Activated B cell treated with CpG ODN at 0.5 μM for 24 hours (primary cell): ENCODE measurements around the gene CHST13. TPM values are rescaled to one million over a fixed set of nuclear protein-coding genes. Genes with fewer than 3 reads are reported as not detected.

Source experiments
- ATAC-seq: fragments of 200-7000 bp; cut with Tn5 transposase; one replicate; pipeline ENCODE4 v1.10.0; 2021; ENCODE audit warnings: low read depth, mild to moderate bottlenecking, moderate library complexity
- CTCF ChIA-PET: fragments of 350-600 bp; sonication (Branson Sonifier 250); formaldehyde crosslinking; loops from one replicate; lab custom pipeline; 2021; ENCODE audit warnings: antibody characterized with exemption; lab: Charles Lee
- POLR2A ChIA-PET: fragments of 350-600 bp; sonication (Branson Sonifier 250); formaldehyde crosslinking; loops from one replicate; lab custom pipeline; 2021; ENCODE audit warnings: antibody characterized with exemption; lab: Charles Lee
- DNase-seq: peaks from one replicate; pipeline ENCODE4 v3.0.0; 2022
- H3K27ac Mint-ChIP-seq: one replicate; pipeline ENCODE4 v1.8.0; 2020; ENCODE audit warnings: mixed read lengths
- H3K27me3 Mint-ChIP-seq: one replicate; pipeline ENCODE4 v1.8.0; 2021; ENCODE audit warnings: mixed read lengths
- H3K36me3 Mint-ChIP-seq: one replicate; pipeline ENCODE4 v1.8.0; 2021; ENCODE audit warnings: low read depth, mixed read lengths
- H3K4me1 Mint-ChIP-seq: one replicate; pipeline ENCODE4 v1.8.0; 2021; ENCODE audit warnings: mixed read lengths
- H3K4me3 Mint-ChIP-seq: one replicate; pipeline ENCODE4 v1.8.0; 2020; ENCODE audit warnings: mild to moderate bottlenecking, mixed read lengths
- H3K9me3 Mint-ChIP-seq: one replicate; pipeline ENCODE4 v1.8.0; 2020; ENCODE audit warnings: mixed read lengths
- CTCF ChIP-seq: fragments of 200-600 bp; IDR thresholded peaks from one replicate; pipeline ENCODE4 v1.8.0; 2022; ENCODE audit warnings: antibody characterized with exemption, mild to moderate bottlenecking
- intact Hi-C: fragments of 100-400 bp; cut with micrococcal nuclease; formaldehyde crosslinking; loops from one replicate; pipeline ENCODE4 v1.15.1; 2024
- total RNA-seq: library from RNA; stranded (reverse); gene quantifications from 2 replicates; pipeline ENCODE4 v1.2.3, GENCODE V29; 2022

Gene CHST13
- total RNA-seq, 1 donor from 2014 or later = not detected

DNA sequence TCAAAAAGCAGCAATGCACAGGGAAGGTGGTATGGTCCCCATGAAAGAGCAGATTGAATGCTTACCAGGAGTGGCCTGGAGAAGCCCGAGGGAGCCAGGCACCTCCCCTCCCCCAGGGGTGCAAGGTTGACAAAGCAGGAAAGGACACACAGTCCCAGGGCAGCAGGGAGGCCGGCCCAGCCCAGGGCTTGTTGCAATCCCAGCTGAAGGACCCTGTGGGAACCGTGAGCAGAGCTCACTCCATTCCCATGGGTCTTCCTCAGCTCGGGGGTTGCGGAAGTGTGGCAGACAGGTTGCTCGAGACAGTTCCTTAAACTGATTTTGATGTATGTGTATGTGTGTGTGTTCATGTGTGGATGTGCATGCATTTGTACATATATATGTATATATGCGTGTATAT lies 22.2 kb upstream of the CHST13 start:
- no peak for TF ChIP-seq CTCF
- Mint-ChIP-seq H3K4me3 (no peak overlapping the region), H3K27ac (no peak overlapping the region), H3K27me3 (peaks cover 3% of the 10 kb centered on the region), H3K4me1 (peaks cover 2% of the 10 kb centered on the region), H3K36me3 (no peaks in the 10 kb centered on the region), H3K9me3 (no peaks in the 10 kb centered on the region)
- POLR2A ChIA-PET = no interaction called here
- intact Hi-C loops = no loop called here
- DNase-seq (no peak), ATAC-seq (peak; percentile 34)
- CTCF ChIA-PET = no interaction called here

GRCh38 chr3:126502656-126503055 lies 21.3 kb upstream of the CHST13 start:
- H3K27me3 Mint-ChIP-seq = peaks cover 3% of the 10 kb centered on the region
- intact Hi-C loops = no loop called here
- no peaks in the 10 kb centered on the region for H3K4me1 Mint-ChIP-seq
- POLR2A ChIA-PET = no interaction called here
- no peak for DNase-seq
- H3K36me3 Mint-ChIP-seq = no peaks in the 10 kb centered on the region
- H3K27ac Mint-ChIP-seq = no peak overlapping the region
- no peak for TF ChIP-seq CTCF
- H3K4me3 Mint-ChIP-seq = no peak overlapping the region
- no peaks in the 10 kb centered on the region for H3K9me3 Mint-ChIP-seq
- no peak for ATAC-seq
- CTCF ChIA-PET = no interaction called here

DNA sequence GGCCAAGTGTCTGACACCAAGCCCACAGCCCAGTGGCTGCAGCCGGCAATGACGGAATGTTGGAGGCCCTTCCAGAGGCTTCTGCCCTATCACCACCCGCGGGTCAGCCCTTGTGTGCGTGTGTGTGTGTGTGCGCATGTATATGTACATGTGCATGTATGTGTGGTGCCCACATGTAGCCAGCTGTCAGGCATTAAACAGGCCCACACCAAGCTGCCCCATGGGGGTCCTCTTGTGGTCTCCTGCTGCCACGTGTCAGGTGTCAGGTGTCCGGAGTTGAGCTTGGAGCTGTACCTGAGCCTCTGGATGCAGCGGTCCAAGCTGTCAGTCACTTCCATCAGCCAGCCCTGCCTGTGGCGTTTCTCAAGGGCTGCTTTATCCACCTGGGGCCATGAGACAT lies 20.3 kb upstream of the CHST13 start:
- H3K27me3 Mint-ChIP-seq = peaks cover 3% of the 10 kb centered on the region
- H3K4me1 Mint-ChIP-seq = no peaks in the 10 kb centered on the region
- no peak for ATAC-seq
- H3K27ac Mint-ChIP-seq = no peak overlapping the region
- H3K4me3 Mint-ChIP-seq = no peak overlapping the region
- DNase-seq = no peak
- POLR2A ChIA-PET = no interaction called here
- no peaks in the 10 kb centered on the region for H3K36me3 Mint-ChIP-seq
- TF ChIP-seq CTCF = no peak
- no peaks in the 10 kb centered on the region for H3K9me3 Mint-ChIP-seq
- intact Hi-C loops = no loop called here
- CTCF ChIA-PET = no interaction called here

GRCh38 chr3:126507886-126508285 lies 16.1 kb upstream of the CHST13 start:
- Mint-ChIP-seq H3K27ac (no peak overlapping the region), H3K36me3 (no peaks in the 10 kb centered on the region), H3K27me3 (peaks cover 3% of the 10 kb centered on the region), H3K9me3 (no peaks in the 10 kb centered on the region), H3K4me1 (no peaks in the 10 kb centered on the region), H3K4me3 (no peak overlapping the region)
- ATAC-seq = no peak
- CTCF ChIA-PET = no interaction called here
- POLR2A ChIA-PET = no interaction called here
- intact Hi-C loops = no loop called here
- DNase-seq = no peak
- TF ChIP-seq CTCF = no peak

DNA sequence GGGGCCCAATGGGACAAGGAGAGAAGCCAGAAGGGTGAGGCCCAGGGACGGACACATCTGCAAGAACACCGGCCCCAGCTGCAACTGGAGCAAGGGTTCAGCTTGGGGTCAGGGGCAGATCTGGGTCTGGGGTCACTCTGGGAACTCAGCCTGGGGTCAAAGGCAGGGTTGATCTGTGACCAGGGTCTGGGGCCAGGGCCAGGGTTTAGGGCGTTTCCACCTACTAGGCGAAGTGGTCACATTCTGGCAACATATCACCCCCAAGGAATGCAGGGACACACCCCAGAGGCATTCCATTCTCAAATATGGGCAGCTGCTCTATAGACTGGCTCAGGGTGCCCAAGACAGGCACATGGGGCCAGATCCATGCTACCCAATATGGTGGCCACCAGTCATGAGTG lies 15.4 kb upstream of the CHST13 start:
- intact Hi-C loops = no loop called here
- no peak for ATAC-seq
- Mint-ChIP-seq H3K36me3 (no peaks in the 10 kb centered on the region), H3K4me1 (no peaks in the 10 kb centered on the region), H3K4me3 (no peak overlapping the region), H3K27me3 (peaks cover 3% of the 10 kb centered on the region), H3K9me3 (no peaks in the 10 kb centered on the region), H3K27ac (no peak overlapping the region)
- DNase-seq = no peak
- ChIA-PET POLR2A (no interaction called here), CTCF (no interaction called here)
- no peak for TF ChIP-seq CTCF
